DMS53 treated with DMSO at 0.1 percent for 48 hours (cell line): ENCODE results near the gene C11orf68.
"Not testable (repeated sequence)": the region's sequence is repeated elsewhere in the genome, so short reads cannot be mapped to it uniquely, and the experiment has no call there.

ENCODE experiments used
- DNase-seq: peaks from one replicate; lab custom pipeline; 2025; ENCODE audit not compliant: unreplicated experiment; lab: John Stamatoyannopoulos, UW

C11orf68 gene

GRCh38 chr11:65918211-65919140, at the start of gene C11orf68:
Gene C11orf68, minus strand, starts transcription at chr11:65919062. Its CDS starts 31 bp downstream, at chr11:65919031.
- peak; percentile 6 for DNase-seq

- DNase-seq, result no peak
These were observed 48.6 kb upstream of the C11orf68 start for GRCh38 chr11:65967329-65967934.

GRCh38 chr11:65965986-65966762, 47.3 kb upstream of the C11orf68 start:
- DNase-seq, result no peak

DNA sequence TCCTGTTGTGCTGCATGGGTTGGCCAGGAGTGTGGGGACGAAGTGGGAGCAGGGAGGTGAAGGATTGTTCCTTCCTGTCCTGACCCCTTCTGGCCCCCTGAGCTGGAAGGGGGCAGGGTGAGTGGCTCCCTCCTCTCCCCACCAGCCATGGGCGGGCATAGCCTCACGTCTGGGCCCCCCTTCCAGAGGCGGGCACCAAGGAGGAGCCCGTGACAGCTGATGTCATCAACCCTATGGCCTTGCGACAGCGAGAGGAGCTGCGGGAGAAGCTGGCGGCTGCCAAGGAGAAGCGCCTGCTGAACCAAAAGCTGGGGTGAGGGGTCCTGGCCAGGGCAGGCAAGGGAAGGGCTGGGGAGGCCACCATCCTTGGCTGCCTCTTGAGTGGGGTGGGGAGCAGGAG, 46.0 kb upstream of the C11orf68 start:
- DNase-seq, result no peak

GRCh38 chr11:65962141-65962564, 43.3 kb upstream of the C11orf68 start:
- DNase-seq, result no peak

GRCh38 chr11:65961267-65962140, 42.6 kb upstream of the C11orf68 start, which contains the start of gene SART1:
Gene SART1, plus strand, starts transcription at chr11:65961734. Its CDS starts 47 bp downstream, at chr11:65961781.
- DNase-seq, result peak; percentile 95

- no peak for DNase-seq
These were observed 42.0 kb upstream of the C11orf68 start for GRCh38 chr11:65960824-65961266.

DNA sequence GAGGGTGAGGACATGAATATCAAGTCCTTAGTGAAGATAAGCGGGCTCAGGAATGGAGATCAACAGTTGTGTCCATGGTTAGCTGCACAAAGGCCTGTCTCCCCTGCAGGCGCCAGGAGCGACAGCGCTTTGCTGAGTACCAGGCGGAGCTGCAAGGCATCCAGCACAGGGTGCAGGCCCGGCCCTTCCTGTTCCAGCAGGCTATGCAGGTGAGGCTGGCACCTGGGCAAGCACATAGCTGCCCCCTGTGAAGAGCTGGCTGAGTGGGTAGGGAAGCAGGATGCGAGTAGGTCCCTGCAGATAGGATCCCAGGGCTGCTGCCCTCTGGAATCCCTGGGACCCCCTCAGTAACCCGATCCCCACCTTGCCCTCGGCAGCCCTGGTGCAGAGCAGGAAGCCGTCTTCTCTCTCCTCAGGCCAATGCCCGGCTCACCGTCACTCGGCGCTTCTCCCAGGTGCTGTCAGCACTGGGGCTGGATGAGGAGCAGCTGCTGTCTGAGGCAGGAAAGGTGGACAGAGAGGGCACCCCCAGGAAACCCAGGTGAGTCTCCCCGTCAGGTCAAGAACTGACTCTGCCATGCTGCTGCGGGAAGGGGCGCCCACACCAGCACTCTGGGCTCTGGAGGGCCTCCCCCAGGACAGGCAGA, 40.0 kb upstream of the C11orf68 start:
- DNase-seq, result no peak

DNA sequence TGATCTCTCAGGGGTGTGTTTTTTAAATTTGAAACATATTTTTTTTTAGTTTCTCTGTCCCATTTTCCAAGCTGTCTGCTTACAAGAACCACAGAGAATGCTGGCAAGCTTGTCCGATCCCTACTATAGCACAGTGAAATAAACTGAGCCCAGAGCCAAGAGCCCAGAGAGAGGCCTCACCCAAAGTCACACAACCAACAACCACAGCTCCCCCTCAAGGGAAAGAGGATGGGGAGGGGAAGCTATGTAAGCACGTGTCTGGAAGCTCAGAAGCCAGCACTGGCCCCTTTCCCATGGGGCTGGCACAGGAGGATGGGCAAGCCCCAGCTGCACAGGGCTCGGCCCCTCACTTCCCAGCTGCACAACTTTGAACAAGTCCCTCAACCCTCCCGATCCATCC, 39.4 kb upstream of the C11orf68 start:
- DNase-seq, result no peak

DNA sequence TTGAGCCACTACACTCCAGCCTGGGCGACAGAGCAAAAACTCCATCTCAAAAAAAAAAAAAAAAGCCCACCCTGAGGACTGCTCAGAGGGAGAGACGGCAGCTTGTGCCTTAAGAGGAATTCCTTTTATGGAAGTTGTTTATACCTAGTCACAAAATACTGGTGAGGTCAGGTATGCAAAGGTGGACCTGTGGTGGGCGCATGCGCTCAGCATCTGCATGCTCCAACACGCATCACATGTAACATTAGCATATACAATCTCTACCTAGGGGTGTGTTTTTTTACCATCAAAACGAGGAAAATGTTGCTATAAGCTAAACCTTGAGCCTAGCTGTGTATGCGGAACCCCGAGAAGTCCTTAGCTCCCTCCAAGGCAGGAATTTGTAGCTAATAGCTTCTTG, 35.9 kb upstream of the C11orf68 start:
- DNase-seq, result no peak

DNA sequence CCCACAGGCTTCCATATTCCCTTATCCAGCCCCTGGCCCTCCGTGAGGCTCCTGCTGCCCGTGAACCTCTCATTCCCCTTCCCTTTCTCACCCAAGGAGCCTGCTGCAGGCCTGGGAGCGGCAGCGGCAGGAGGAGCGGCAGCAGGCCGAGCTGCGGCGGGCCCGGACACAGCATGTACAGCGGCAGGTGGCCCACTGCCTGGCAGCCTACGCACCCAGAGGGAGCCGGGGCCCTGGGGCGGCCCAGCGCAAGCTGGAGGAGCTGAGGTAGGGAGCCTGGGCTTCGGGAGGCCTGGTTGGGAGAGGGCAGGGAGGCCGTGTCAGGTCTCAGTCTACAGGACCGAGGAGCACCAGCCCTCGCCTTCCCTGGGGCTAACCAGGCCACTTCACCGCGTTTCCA, 34.6 kb upstream of the C11orf68 start:
- DNase-seq, result no peak

DNA sequence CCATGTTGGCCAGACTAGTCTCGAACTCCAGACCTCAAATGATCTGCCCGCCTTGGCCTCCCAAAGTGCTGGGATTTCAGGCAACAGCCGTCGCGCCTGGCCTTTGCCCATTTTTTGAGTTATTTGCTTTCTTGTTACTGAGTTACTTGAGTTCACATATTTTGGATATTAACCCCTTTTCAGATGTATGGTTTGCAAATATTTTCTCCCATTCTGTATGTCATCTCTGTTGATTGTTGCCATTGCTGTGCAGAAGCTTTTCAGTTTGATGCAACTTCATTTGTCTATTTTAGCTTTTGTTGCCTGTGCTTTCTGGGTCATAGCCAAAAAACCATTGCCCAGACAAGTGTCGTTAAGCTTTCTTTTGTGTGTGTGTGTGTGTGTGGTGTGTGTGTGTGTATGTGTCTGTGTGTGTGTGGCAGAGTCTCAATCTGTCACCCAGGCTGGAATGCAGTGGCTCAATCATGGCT, 33.2 kb upstream of the C11orf68 start:
- no peak for DNase-seq

DNA sequence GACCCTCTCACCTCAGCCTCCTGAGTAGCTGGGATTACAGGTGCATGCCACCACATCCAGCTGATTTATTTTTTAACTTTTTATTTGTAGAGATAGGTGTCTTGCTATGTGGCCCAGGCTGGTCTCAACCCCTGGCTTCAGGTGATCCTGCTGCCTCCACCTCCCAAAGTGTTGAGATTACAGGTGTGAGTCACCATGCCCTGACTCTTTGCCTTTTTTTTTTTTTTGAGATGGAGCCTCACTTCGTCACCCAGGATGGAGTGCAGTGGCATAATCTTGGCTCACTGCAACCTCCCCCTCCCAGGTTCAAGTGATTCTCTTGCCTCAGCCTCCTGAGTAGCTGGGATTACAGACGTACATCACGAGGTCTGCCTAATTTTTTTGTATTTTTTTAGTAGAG, 32.8 kb upstream of the C11orf68 start:
- DNase-seq, result not testable (repeated sequence)

- DNase-seq, result not testable (repeated sequence)
These were observed 31.8 kb upstream of the C11orf68 start for GRCh38 chr11:65950711-65951110.

- no peak for DNase-seq
These were observed 28.8 kb upstream of the C11orf68 start for GRCh38 chr11:65947603-65948125.

GRCh38 chr11:65947133-65947532, 28.3 kb upstream of the C11orf68 start:
- DNase-seq, result no peak

DNA sequence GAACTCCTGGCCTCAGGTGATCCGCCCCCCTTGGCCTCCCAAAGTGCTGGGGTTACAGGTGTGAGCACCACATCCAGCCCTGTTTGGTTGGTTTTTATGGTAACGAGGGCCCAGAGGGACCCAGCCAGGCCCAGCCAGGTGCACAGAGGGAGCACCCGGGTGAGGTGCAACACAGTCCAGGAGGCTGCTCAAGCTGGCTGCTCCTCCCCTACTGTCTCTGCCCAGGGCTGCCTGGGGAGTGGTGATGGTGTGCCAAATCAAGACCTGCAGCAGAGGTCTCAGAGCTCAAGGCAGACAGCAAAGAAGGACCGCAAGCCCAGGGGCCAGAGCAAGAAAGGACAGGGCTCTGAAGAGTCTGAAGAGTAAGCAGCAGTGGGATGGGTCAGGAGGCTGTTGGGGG, 27.8 kb upstream of the C11orf68 start:
- no peak for DNase-seq

DNA sequence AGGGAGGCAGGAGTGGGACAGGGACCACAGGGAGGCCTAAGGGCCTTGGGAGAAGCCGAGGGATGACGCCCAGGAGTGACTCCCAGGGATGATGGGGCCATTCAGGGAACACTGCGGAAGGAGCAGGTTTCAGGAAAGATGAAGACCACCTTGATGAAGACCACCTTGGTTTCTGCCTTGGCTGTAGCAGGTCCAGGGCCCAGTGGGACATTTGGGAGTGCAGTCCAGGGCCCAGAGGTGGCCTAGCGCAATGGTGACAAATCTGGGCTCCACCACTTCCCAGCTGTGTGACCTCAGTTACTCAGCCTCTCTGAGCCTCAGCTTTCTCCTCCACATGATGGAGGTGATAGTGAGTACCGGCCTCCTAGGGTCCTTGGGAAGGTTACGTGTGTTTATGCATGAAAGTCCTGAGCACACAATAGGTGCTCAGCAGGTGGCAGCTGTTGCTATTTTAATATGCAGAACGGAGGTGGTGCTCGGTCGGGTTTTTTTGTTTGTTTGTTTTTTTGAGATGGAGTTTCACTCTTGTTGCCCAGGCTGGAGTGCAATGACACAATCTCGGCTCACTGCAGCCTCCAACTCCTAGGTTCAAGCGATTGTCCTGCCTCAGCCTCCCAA, 27.2 kb upstream of the C11orf68 start:
- no peak for DNase-seq

GRCh38 chr11:65945430-65945911, 26.6 kb upstream of the C11orf68 start, which contains the start of gene TSGA10IP:
Gene TSGA10IP, plus strand, starts transcription at chr11:65945480. Its CDS starts 196 bp downstream, at chr11:65945676.
- no peak for DNase-seq
